ENCODE measurements around the gene CYP4F2.

DNA sequence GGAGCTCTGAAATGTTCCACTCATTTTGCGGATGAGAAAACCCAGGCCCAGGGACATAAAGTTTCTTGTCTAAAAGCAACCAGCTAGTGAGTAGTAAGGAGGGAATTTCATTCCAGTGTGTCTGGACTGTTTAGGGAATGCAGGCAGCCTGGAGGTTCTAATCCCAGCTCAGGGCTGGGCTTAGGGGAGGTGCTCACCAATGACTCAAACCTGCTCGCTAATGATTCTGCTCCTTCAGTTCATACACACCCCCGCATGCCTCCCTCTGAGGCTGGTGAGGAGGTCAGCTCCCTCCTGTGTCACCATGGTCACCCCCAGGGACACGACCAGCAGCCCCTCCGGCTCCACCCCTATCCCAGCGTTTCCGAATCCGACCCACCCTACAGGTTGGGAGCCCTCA, 34.6 kb downstream of the CYP4F2 start:
- TF ChIP-seq, protein P1, sequence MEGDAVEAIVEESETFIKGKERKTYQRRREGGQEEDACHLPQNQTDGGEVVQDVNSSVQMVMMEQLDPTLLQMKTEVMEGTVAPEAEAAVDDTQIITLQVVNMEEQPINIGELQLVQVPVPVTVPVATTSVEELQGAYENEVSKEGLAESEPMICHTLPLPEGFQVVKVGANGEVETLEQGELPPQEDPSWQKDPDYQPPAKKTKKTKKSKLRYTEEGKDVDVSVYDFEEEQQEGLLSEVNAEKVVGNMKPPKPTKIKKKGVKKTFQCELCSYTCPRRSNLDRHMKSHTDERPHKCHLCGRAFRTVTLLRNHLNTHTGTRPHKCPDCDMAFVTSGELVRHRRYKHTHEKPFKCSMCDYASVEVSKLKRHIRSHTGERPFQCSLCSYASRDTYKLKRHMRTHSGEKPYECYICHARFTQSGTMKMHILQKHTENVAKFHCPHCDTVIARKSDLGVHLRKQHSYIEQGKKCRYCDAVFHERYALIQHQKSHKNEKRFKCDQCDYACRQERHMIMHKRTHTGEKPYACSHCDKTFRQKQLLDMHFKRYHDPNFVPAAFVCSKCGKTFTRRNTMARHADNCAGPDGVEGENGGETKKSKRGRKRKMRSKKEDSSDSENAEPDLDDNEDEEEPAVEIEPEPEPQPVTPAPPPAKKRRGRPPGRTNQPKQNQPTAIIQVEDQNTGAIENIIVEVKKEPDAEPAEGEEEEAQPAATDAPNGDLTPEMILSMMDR (IDR thresholded peaks at IDR 0.05 in 4 of 5, conservative IDR thresholded peaks at IDR 0.05 in 1 of 5), result no peak
- no peak for TF ChIP-seq POLR2A (IDR thresholded peaks at IDR 0.05)
